ENCODE results near the gene PRPF38B. TPM values are rescaled to one million over a fixed set of nuclear protein-coding genes. Genes with fewer than 3 reads are reported as not detected.

Gene PRPF38B
- total RNA-seq, 1 donor from 2014 or later, result 94.4 TPM

DNA sequence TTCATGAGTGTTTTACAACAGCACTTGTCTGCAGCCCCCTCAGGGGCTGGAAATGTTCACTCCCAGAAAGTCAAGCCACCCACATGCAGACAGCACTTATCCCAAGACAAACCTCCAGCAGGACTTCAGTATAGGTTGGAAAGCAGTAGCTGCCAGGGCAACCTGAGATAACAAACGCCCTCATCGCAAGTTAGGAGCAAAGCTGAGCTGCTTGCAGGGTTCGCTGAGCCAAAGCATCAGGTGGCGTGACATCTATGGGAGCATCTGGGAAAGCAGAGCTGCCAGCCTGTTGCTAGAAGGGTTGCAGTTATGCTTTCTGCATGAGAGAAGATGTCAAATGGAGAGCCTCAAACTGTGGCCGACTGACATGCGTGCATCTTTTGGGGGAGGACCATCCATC is 50.1 kb downstream of the PRPF38B start:
- DNase-seq (ENCODE audit: low spot score), result no peak
- H3K9me3 Mint-ChIP-seq, result no peaks in the 10 kb centered on the region
- peaks cover 7% of the 10 kb centered on the region for H3K27me3 Mint-ChIP-seq (ENCODE audit: insufficient read depth)
- H3K4me3 Mint-ChIP-seq, result no peak overlapping the region
- H3K27ac Mint-ChIP-seq, result no peak overlapping the region
- peaks cover 1% of the 10 kb centered on the region for H3K36me3 Mint-ChIP-seq (ENCODE audit: low read depth)
- peaks cover 9% of the 10 kb centered on the region for H3K4me1 Mint-ChIP-seq (ENCODE audit: low read depth)
- intact Hi-C loops (cut with micrococcal nuclease), result no loop called here

GRCh38 chr1:108745980-108746381 is 53.9 kb downstream of the PRPF38B start:
- no peak for DNase-seq (ENCODE audit: low spot score)
- H3K4me3 Mint-ChIP-seq, result peak overlapping the region; percentile 97
- peaks cover 3% of the 10 kb centered on the region for H3K27me3 Mint-ChIP-seq (ENCODE audit: insufficient read depth)
- no peaks in the 10 kb centered on the region for H3K9me3 Mint-ChIP-seq
- intact Hi-C loops (cut with micrococcal nuclease), result loop anchor here (1.0 to 5.0 kb wide), 10 partner anchors 41 to 345 kb away; partner anchors contain the start of genes EEIG2, HENMT1, PRPF38B and TMEM167B
- H3K27ac Mint-ChIP-seq, result peak overlapping the region; percentile 100
- H3K36me3 Mint-ChIP-seq (ENCODE audit: low read depth), result peaks cover 14% of the 10 kb centered on the region
- peaks cover 33% of the 10 kb centered on the region for H3K4me1 Mint-ChIP-seq (ENCODE audit: low read depth)

GRCh38 chr1:108746382-108747170 is 54.5 kb downstream of the PRPF38B start, which contains the start of gene STXBP3:
Gene STXBP3 (plus strand): TSS chr1:108746674. CDS start chr1:108746738, 64 bp downstream.
- no peaks in the 10 kb centered on the region for H3K9me3 Mint-ChIP-seq
- peak; percentile 98 for DNase-seq (ENCODE audit: low spot score)
- peaks cover 35% of the 10 kb centered on the region for H3K4me1 Mint-ChIP-seq (ENCODE audit: low read depth)
- peak within 1 kb of the TSS; percentile 97 for H3K4me3 Mint-ChIP-seq
- H3K27ac Mint-ChIP-seq, result peak within 1 kb of the TSS; percentile 100
- peaks cover 14% of the 10 kb centered on the region for H3K36me3 Mint-ChIP-seq (ENCODE audit: low read depth)
- intact Hi-C loops (cut with micrococcal nuclease), result loop anchor here (1.0 to 5.0 kb wide), 12 partner anchors 9 to 344 kb away; partner anchors contain the start of genes EEIG2, HENMT1, PRPF38B and TMEM167B
- peaks cover 3% of the 10 kb centered on the region for H3K27me3 Mint-ChIP-seq (ENCODE audit: insufficient read depth)

DNA sequence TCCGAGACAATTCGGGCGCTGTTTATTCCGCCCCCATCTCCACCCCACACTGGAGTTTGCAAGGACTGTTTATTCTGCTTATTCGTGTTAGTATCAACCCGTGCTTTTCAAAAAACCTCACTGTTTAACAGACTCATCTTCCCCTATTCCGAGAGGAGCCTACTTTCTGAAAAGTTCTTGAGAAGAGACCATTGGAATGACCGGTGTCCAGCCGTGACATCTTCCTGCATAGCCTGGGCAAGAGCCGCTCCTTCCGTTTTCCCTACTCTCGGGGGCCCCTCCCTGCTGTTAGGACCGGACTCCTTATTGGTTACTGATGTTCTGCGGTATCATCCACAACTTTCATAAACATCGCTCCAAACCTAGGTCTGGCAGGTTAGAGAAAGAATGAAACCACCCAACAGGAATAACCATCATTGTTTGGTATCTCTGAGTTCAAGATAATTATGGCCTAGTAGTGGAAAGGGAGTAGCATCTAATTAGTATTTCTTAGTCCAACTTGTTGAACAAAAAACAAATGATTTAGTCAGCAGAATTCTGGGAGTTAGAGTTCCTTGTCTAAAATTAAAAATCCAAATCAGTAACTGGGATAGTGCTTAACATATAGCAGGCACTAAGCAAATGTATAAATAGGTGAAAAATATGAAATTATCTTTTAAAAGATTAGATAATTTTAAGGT is 55.2 kb downstream of the PRPF38B start:
- peak; percentile 32 for DNase-seq (ENCODE audit: low spot score)
- peak overlapping the region; percentile 97 for H3K4me3 Mint-ChIP-seq
- peak overlapping the region; percentile 94 for H3K27ac Mint-ChIP-seq
- peaks cover 14% of the 10 kb centered on the region for H3K36me3 Mint-ChIP-seq (ENCODE audit: low read depth)
- H3K4me1 Mint-ChIP-seq (ENCODE audit: low read depth), result peaks cover 35% of the 10 kb centered on the region
- H3K27me3 Mint-ChIP-seq (ENCODE audit: insufficient read depth), result peaks cover 3% of the 10 kb centered on the region
- intact Hi-C loops (cut with micrococcal nuclease), result loop anchor here (1.0 to 5.0 kb wide), 8 partner anchors 8 to 343 kb away; partner anchors contain the start of gene TMEM167B
- H3K9me3 Mint-ChIP-seq, result no peaks in the 10 kb centered on the region

- peaks cover 40% of the 10 kb centered on the region for H3K4me1 Mint-ChIP-seq (ENCODE audit: low read depth)
- no peak overlapping the region for H3K27ac Mint-ChIP-seq
Observed at GRCh38 chr1:108747898-108748297, 55.8 kb downstream of the PRPF38B start.

DNA sequence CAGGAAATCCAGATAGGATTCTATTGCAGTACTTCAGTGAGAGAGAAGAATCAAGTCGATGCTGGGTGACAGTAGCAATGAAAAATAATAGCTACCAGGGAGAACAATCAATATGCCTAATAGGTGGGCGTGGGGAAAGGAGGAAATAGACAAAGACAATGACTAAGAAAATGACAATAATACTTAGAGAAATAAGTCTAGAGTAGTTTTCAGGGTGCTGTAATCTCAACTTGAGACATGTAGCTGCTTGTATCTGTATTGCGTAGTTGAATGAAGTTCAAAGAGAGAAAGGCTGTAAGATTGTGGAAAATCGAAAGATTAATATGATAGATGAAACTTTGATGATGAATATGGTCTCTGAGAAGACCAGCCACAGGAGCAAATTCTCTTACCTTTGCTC is 57.0 kb downstream of the PRPF38B start:
- H3K27me3 Mint-ChIP-seq (ENCODE audit: insufficient read depth), result peaks cover 3% of the 10 kb centered on the region
- peaks cover 20% of the 10 kb centered on the region for H3K36me3 Mint-ChIP-seq (ENCODE audit: low read depth)
- H3K27ac Mint-ChIP-seq, result no peak overlapping the region
- DNase-seq (ENCODE audit: low spot score), result no peak
- peaks cover 42% of the 10 kb centered on the region for H3K4me1 Mint-ChIP-seq (ENCODE audit: low read depth)
- H3K9me3 Mint-ChIP-seq, result no peaks in the 10 kb centered on the region
- intact Hi-C loops (cut with micrococcal nuclease), result loop anchor here (5.0 kb wide), 1 partner anchor 237 kb away; no protein-coding TSS in a partner anchor
- H3K4me3 Mint-ChIP-seq, result no peak overlapping the region

More at GRCh38 chr1:108747898-108748297, 55.8 kb downstream of the PRPF38B start:
- Mint-ChIP-seq H3K27me3 (ENCODE audit: insufficient read depth) (peaks cover 3% of the 10 kb centered on the region), H3K36me3 (ENCODE audit: low read depth) (peaks cover 19% of the 10 kb centered on the region), H3K9me3 (no peaks in the 10 kb centered on the region), H3K4me3 (peak overlapping the region; percentile 40)
- intact Hi-C loops (cut with micrococcal nuclease), result loop anchor here (1.0 to 5.0 kb wide), 8 partner anchors 7 to 343 kb away; partner anchors contain the start of gene TMEM167B
- no peak for DNase-seq (ENCODE audit: low spot score)

DNA sequence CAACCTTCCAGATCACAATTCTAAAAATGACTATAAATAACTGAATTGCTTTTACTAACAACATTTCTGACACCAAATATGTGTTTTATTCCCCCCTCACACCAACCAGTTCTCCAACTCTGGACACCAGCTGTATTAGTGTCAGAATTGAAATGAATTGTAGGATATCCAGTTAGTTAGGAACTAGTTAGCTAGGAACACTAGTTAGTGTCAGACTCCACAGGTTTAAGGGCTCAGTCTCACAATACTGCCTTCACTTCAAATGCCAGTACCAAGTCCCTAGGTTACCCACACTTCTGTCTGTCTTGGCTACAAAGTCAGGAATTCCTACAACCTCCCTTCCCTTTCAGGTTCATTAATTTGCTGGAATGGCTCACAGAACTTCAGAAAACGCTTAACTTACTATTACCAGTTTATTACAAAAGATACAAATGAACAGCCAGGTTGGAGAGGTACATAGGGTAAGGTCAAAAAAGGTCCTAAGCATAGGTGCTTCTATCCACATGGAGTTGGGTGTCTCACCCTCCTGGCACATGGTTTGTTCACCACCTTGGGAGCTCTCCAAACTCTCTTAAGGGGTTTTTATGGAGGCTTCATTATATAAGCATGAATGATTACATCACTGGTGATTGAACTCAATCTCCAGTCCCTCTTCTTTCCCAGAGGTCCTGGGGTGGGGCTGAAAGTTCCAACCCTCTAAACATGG is 58.5 kb downstream of the PRPF38B start:
- Mint-ChIP-seq H3K27me3 (ENCODE audit: insufficient read depth) (peaks cover 3% of the 10 kb centered on the region), H3K9me3 (no peaks in the 10 kb centered on the region), H3K4me3 (no peak overlapping the region), H3K4me1 (ENCODE audit: low read depth) (peaks cover 47% of the 10 kb centered on the region), H3K36me3 (ENCODE audit: low read depth) (peaks cover 26% of the 10 kb centered on the region), H3K27ac (no peak overlapping the region)
- intact Hi-C loops (cut with micrococcal nuclease), result no loop called here
- DNase-seq (ENCODE audit: low spot score), result no peak

Other genes starting within 250 kb of the PRPF38B start
- gene NBPF6, start 242.0 kb upstream of the PRPF38B start, total RNA-seq, result 0.13 and 0.47 TPM in 2 replicates
- gene EEIG2, start 132.2 kb upstream of the PRPF38B start, total RNA-seq, result 16.7 and 18.5 TPM in 2 replicates
- gene HENMT1, start 31.2 kb upstream of the PRPF38B start, total RNA-seq, result 17.9 and 20.7 TPM in 2 replicates
- gene FNDC7, start 20.6 kb downstream of the PRPF38B start, total RNA-seq, result 0.05 TPM in 1 of 2 replicates, not detected in the other
- 39.6 and 42.4 TPM in 2 replicates for gene STXBP3, start 54.4 kb downstream of the PRPF38B start, total RNA-seq
- not detected in 2 replicates for gene AKNAD1, start 164.8 kb downstream of the PRPF38B start, total RNA-seq
- 8.4 and 9.5 TPM in 2 replicates for gene GPSM2, start 184.7 kb downstream of the PRPF38B start, total RNA-seq